Endothelial cell (in vitro differentiated cells): Measurements from ENCODE around the gene TBC1D22A. TPM values are rescaled to one million over a fixed set of nuclear protein-coding genes. Genes with fewer than 3 reads are reported as not detected.

Experiments used
- DNase-seq: peaks from one replicate; pipeline ENCODE4 v3.0.0; 2021; ENCODE audit warnings: low spot score
- H3K27ac Mint-ChIP-seq: one replicate; pipeline ENCODE4 v1.8.0; 2021; ENCODE audit warnings: mixed read lengths, inconsistent platforms; ENCODE audit not compliant: unreplicated experiment
- H3K27me3 Mint-ChIP-seq: one replicate; pipeline ENCODE4 v1.8.0; 2021; ENCODE audit warnings: mild to moderate bottlenecking, moderate library complexity, mixed read lengths, inconsistent platforms; ENCODE audit not compliant: unreplicated experiment
- H3K36me3 Mint-ChIP-seq: one replicate; pipeline ENCODE4 v1.8.0; 2021; ENCODE audit warnings: mild to moderate bottlenecking, low read depth, mixed read lengths, inconsistent platforms; ENCODE audit not compliant: unreplicated experiment
- H3K4me1 Mint-ChIP-seq: one replicate; pipeline ENCODE4 v1.8.0; 2021; ENCODE audit warnings: mild to moderate bottlenecking, mixed read lengths, inconsistent platforms; ENCODE audit not compliant: unreplicated experiment
- H3K4me3 Mint-ChIP-seq: one replicate; pipeline ENCODE4 v1.8.0; 2021; ENCODE audit warnings: mild to moderate bottlenecking, mixed read lengths, inconsistent platforms; ENCODE audit not compliant: unreplicated experiment
- H3K9me3 Mint-ChIP-seq: one replicate; pipeline ENCODE4 v1.8.0; 2021; ENCODE audit warnings: mixed read lengths, inconsistent platforms; ENCODE audit not compliant: unreplicated experiment
- CTCF ChIP-seq: fragments of 200-600 bp; sonication (generic); IDR thresholded peaks from one replicate; pipeline ENCODE4 v1.5.0; 2021; ENCODE audit warnings: antibody characterized with exemption; ENCODE audit not compliant: unreplicated experiment
- total RNA-seq: library from RNA; stranded (reverse); fragmentation: NEBNext Ultra II Directional; extraction: Animal tissue kit (Norgen Biotek cat#: 25700); gene quantifications from one replicate; pipeline ENCODE4 v1.2.1, GENCODE V29; 2021; ENCODE audit not compliant: unreplicated experiment

The TBC1D22A gene
- total RNA-seq, 1 donor from 2014 or later: 25.3 TPM

- Mint-ChIP-seq H3K27me3 (peaks cover 13% of the 10 kb centered on the region), H3K9me3 (no peaks in the 10 kb centered on the region), H3K4me1 (no peaks in the 10 kb centered on the region), H3K4me3 (no peak overlapping the region), H3K27ac (no peak overlapping the region), H3K36me3 (peaks cover 39% of the 10 kb centered on the region)
- DNase-seq: no peak
- TF ChIP-seq CTCF: no peak
Observed at GRCh38 chr22:47019012-47019790, 256.8 kb downstream of the TBC1D22A start.

GRCh38 chr22:47020166-47020565 is 257.7 kb downstream of the TBC1D22A start:
- H3K27ac Mint-ChIP-seq: no peak overlapping the region
- TF ChIP-seq CTCF: no peak

GRCh38 chr22:47021371-47022074 is 259.1 kb downstream of the TBC1D22A start:
- peaks cover 13% of the 10 kb centered on the region for H3K27me3 Mint-ChIP-seq
- no peaks in the 10 kb centered on the region for H3K9me3 Mint-ChIP-seq
- no peak overlapping the region for H3K27ac Mint-ChIP-seq
- H3K4me3 Mint-ChIP-seq: no peak overlapping the region
- no peak for TF ChIP-seq CTCF
- no peaks in the 10 kb centered on the region for H3K4me1 Mint-ChIP-seq
- H3K36me3 Mint-ChIP-seq: peaks cover 36% of the 10 kb centered on the region
- DNase-seq: no peak

More at GRCh38 chr22:47020166-47020565, 257.7 kb downstream of the TBC1D22A start:
- Mint-ChIP-seq H3K4me3 (no peak overlapping the region), H3K36me3 (peaks cover 39% of the 10 kb centered on the region), H3K4me1 (no peaks in the 10 kb centered on the region), H3K27me3 (peaks cover 13% of the 10 kb centered on the region), H3K9me3 (no peaks in the 10 kb centered on the region)
- DNase-seq: no peak

- peaks cover 11% of the 10 kb centered on the region for H3K27me3 Mint-ChIP-seq
- no peak for TF ChIP-seq CTCF
- peaks cover 30% of the 10 kb centered on the region for H3K36me3 Mint-ChIP-seq
- no peaks in the 10 kb centered on the region for H3K4me1 Mint-ChIP-seq
- no peak overlapping the region for H3K27ac Mint-ChIP-seq
- no peaks in the 10 kb centered on the region for H3K9me3 Mint-ChIP-seq
- no peak overlapping the region for H3K4me3 Mint-ChIP-seq
- no peak for DNase-seq
Observed at GRCh38 chr22:47022075-47022473, 259.6 kb downstream of the TBC1D22A start.

- peaks cover 29% of the 10 kb centered on the region for H3K36me3 Mint-ChIP-seq
- TF ChIP-seq CTCF: no peak
- no peak overlapping the region for H3K4me3 Mint-ChIP-seq
- no peak overlapping the region for H3K27ac Mint-ChIP-seq
- H3K9me3 Mint-ChIP-seq: no peaks in the 10 kb centered on the region
- no peaks in the 10 kb centered on the region for H3K4me1 Mint-ChIP-seq
- H3K27me3 Mint-ChIP-seq: peaks cover 11% of the 10 kb centered on the region
- no peak for DNase-seq
Observed at GRCh38 chr22:47022475-47022874, 260.0 kb downstream of the TBC1D22A start.
